ENCODE data around the gene WAS.

DNA sequence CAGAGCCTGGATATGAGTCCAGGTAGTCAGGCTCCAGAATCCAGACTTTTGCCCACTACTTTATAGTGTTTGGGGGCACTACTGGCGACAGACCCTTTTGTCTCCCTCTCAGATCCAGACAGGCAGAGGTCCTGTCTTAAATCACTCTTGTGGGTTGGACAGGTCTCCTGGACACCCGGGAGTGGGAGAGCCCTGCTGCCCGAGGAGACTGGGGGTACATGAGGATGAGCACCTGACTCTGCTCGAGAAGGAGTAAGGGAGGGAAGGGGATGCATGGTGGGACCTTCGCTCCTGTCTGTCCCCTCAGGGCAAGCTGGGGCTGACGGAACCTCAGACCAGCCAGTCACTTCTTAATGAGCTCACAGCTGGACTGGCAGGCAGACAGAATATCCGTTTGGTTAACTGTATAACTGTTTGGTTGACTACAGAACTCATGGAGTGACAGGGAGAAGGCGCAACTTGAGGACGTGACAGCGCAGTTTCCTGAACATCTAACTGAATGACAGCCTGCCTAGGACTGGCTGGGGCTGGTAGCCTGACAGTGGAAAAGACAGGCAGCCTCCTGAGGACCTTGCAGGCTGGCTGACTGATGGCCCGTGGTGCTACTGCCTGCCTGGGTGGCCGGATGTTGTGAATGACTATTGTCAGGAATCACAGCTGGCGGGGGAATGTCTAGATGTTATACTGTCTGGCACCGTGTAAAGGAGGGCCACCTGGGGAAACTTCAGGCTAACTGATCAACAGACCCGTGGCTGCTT lies 11.4 kb downstream of the WAS start:
- TF ChIP-seq SP1 (CRISPR knock-in tag; conservative IDR thresholded peaks at IDR 0.05): no peak
- no peak for TF ChIP-seq CBFB (CRISPR knock-in tag; IDR thresholded peaks at IDR 0.05; ENCODE audit: low read depth)
- TF ChIP-seq, protein P1, sequence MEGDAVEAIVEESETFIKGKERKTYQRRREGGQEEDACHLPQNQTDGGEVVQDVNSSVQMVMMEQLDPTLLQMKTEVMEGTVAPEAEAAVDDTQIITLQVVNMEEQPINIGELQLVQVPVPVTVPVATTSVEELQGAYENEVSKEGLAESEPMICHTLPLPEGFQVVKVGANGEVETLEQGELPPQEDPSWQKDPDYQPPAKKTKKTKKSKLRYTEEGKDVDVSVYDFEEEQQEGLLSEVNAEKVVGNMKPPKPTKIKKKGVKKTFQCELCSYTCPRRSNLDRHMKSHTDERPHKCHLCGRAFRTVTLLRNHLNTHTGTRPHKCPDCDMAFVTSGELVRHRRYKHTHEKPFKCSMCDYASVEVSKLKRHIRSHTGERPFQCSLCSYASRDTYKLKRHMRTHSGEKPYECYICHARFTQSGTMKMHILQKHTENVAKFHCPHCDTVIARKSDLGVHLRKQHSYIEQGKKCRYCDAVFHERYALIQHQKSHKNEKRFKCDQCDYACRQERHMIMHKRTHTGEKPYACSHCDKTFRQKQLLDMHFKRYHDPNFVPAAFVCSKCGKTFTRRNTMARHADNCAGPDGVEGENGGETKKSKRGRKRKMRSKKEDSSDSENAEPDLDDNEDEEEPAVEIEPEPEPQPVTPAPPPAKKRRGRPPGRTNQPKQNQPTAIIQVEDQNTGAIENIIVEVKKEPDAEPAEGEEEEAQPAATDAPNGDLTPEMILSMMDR (IDR thresholded peaks at IDR 0.05): no peak
- TF ChIP-seq, protein P2, sequence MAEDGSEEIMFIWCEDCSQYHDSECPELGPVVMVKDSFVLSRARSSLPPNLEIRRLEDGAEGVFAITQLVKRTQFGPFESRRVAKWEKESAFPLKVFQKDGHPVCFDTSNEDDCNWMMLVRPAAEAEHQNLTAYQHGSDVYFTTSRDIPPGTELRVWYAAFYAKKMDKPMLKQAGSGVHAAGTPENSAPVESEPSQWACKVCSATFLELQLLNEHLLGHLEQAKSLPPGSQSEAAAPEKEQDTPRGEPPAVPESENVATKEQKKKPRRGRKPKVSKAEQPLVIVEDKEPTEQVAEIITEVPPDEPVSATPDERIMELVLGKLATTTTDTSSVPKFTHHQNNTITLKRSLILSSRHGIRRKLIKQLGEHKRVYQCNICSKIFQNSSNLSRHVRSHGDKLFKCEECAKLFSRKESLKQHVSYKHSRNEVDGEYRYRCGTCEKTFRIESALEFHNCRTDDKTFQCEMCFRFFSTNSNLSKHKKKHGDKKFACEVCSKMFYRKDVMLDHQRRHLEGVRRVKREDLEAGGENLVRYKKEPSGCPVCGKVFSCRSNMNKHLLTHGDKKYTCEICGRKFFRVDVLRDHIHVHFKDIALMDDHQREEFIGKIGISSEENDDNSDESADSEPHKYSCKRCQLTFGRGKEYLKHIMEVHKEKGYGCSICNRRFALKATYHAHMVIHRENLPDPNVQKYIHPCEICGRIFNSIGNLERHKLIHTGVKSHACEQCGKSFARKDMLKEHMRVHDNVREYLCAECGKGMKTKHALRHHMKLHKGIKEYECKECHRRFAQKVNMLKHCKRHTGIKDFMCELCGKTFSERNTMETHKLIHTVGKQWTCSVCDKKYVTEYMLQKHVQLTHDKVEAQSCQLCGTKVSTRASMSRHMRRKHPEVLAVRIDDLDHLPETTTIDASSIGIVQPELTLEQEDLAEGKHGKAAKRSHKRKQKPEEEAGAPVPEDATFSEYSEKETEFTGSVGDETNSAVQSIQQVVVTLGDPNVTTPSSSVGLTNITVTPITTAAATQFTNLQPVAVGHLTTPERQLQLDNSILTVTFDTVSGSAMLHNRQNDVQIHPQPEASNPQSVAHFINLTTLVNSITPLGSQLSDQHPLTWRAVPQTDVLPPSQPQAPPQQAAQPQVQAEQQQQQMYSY (CRISPR knock-in tag; IDR thresholded peaks at IDR 0.05): no peak
- no peak for TF ChIP-seq MYBL2 (CRISPR knock-in tag; IDR thresholded peaks at IDR 0.05)
- TF ChIP-seq, protein P3, sequence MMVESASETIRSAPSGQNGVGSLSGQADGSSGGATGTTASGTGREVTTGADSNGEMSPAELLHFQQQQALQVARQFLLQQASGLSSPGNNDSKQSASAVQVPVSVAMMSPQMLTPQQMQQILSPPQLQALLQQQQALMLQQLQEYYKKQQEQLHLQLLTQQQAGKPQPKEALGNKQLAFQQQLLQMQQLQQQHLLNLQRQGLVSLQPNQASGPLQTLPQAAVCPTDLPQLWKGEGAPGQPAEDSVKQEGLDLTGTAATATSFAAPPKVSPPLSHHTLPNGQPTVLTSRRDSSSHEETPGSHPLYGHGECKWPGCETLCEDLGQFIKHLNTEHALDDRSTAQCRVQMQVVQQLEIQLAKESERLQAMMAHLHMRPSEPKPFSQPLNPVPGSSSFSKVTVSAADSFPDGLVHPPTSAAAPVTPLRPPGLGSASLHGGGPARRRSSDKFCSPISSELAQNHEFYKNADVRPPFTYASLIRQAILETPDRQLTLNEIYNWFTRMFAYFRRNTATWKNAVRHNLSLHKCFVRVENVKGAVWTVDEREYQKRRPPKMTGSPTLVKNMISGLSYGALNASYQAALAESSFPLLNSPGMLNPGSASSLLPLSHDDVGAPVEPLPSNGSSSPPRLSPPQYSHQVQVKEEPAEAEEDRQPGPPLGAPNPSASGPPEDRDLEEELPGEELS (CRISPR knock-in tag; IDR thresholded peaks at IDR 0.05): no peak

All from WTC11 (cell line).